Upper lobe of left lung (tissue), 4 donors: ENCODE measurements around the gene PRRC2B.

ENCODE experiments used
- EP300 ChIP-seq, 4 donors: sonication (generic); formaldehyde crosslinking; IDR thresholded peaks; one replicate each; pipeline ENCODE4 v1.5.1; 2017; ENCODE audit warnings: antibody characterized with exemption in 4 of 4, control low read depth in 2 of 4
- POLR2A ChIP-seq, 4 donors: fragments of 450-650 bp; IDR thresholded peaks; one replicate each; pipeline ENCODE4 v1.5.1; 2016 to 2017; ENCODE audit warnings: antibody characterized with exemption in 4 of 4, mild to moderate bottlenecking in 2 of 4
- POLR2AphosphoS5 ChIP-seq, 2 donors: sonication (generic); formaldehyde crosslinking; IDR thresholded peaks; one replicate each; pipeline ENCODE4 v1.5.1; 2017; ENCODE audit warnings: antibody characterized with exemption in 2 of 2
- TF ChIP-seq, protein P1 (sequence below), 6 experiments: fragments of 450-650 bp in 4 of 6; fragments of 200-600 bp in 2 of 6; sonication (generic) in 2 of 6; IDR thresholded peaks; one replicate each; pipeline ENCODE4 v1.5.1; 2016 to 2019; ENCODE audit warnings: antibody characterized with exemption in 6 of 6

DNA sequence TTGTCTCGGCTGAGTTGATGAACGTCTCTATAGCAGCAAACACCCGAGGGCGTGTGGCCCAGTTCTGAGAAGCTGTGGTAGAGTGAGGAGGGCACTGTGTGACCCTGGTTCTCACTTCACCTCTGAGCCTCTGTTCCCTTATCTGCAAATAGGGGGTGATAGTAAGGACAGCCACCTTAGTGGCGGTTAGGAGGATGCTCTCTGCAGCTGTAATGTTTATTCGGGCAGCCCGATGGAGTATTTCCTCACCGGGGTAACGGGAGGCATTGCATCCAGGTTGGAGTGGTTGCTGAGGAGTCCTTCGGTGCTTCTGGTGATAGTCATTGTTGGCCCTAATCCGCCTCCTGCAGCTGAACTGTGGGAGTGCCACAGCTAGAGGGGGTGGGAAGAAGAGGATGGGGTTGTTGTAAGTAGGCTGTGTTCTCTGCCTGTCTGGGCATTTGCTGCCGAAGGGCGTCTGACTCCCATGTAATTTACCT is 13.9 kb downstream of the PRRC2B start:
- TF ChIP-seq, protein P1, sequence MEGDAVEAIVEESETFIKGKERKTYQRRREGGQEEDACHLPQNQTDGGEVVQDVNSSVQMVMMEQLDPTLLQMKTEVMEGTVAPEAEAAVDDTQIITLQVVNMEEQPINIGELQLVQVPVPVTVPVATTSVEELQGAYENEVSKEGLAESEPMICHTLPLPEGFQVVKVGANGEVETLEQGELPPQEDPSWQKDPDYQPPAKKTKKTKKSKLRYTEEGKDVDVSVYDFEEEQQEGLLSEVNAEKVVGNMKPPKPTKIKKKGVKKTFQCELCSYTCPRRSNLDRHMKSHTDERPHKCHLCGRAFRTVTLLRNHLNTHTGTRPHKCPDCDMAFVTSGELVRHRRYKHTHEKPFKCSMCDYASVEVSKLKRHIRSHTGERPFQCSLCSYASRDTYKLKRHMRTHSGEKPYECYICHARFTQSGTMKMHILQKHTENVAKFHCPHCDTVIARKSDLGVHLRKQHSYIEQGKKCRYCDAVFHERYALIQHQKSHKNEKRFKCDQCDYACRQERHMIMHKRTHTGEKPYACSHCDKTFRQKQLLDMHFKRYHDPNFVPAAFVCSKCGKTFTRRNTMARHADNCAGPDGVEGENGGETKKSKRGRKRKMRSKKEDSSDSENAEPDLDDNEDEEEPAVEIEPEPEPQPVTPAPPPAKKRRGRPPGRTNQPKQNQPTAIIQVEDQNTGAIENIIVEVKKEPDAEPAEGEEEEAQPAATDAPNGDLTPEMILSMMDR (IDR thresholded peaks at IDR 0.05), result peak; percentile 39 to 77 (median 55)
- no peak for TF ChIP-seq POLR2A (IDR thresholded peaks at IDR 0.05)
- TF ChIP-seq POLR2AphosphoS5 (IDR thresholded peaks at IDR 0.05), result no peak
- TF ChIP-seq EP300 (IDR thresholded peaks at IDR 0.05), result no peak
